Measurements from ENCODE around the gene NEUROD2. TPM values are rescaled to one million over a fixed set of nuclear protein-coding genes. Genes with fewer than 3 reads are reported as not detected.
A peak's percentile ranks its signal among the peaks of the same experiment; 100 is the strongest.

NEUROD2 gene
- total and polyA plus RNA-seq, 2 of the 8 experiments (the other 6 are each of a cell fraction or from before 2014, with no cell fraction given), result not detected

DNA sequence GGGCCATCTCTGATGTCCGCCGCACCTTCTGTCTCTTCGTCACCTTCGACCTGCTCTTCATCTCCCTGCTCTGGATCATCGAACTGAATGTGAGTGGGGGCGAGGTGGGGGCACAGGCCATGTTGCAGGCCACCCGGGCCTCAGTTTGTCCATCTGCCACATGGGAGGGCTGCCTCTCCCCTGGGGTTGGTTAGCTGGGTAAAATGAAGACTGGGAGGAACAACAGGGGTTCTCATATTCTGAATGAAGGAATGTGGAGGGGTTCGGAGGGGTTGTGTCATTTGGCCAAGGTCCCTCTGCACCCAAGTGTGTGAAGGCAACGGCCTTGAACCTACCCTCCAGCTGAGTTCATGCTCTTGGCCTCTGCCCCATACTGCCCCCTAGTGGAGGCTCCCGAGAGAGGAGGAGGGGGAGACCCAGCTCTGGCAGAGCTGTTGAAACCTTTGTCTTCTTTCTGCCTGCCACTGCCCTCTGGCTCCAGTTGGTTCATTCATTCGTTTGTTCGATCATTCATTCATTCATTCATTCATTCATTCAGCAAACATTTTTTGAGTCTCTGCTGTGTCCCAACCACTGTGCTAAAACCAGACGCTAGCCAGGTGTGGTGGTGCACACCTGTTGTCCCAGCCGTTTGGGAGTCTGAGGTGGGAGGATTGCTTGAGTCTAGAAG lies 46.1 kb upstream of the NEUROD2 start:
- Histone ChIP-seq H3K4me2 (ENCODE audit: insufficient read depth in 1 of 2, low read depth in 2 of 2, low read length in 2 of 2) (no peak overlapping the region), H2BK120ac (replicated peaks; ENCODE audit: low read depth, low read length) (no peak overlapping the region), H3K79me2 (ENCODE audit: control insufficient read depth in 1 of 2, insufficient read depth in 2 of 2, low read length in 2 of 2) (peaks cover 0 to 2% of the 10 kb centered on the region in 2 experiments; a peak in 1 of 4 replicates), H3K23ac (ENCODE audit: insufficient read length) (no peak overlapping the region), H3K36me3 (ENCODE audit: control insufficient read depth in 2 of 4, insufficient read depth in 4 of 4, low read length in 3 of 4) (0 out of 8 replicates have a peak, but pooled peaks cover 0 to 2% (median 0%) of the 10 kb centered on the region in 4 experiments), H2BK15ac (ENCODE audit: low read length) (peak overlapping the region; percentile 99; the same call in 1 of the 2 replicates), H4K91ac (replicated peaks; ENCODE audit: insufficient read length, low read length) (peak overlapping the region; percentile 13), H3K9ac (replicated peaks in 1 of 4; ENCODE audit: extremely low read depth in 1 of 4, low read depth in 3 of 4, low read length in 3 of 4) (no peak overlapping the region), H2BK12ac (ENCODE audit: low read depth, low read length) (no peak overlapping the region), H2AK5ac (ENCODE audit: low read depth, low read length) (peak overlapping the region; percentile 26; the same call in 1 of the 2 replicates), H3K18ac (ENCODE audit: extremely low read depth, low read length) (no peak overlapping the region), H3K14ac (ENCODE audit: insufficient read length) (no peak overlapping the region), H2BK5ac (ENCODE audit: low read depth, low read length) (peak overlapping the region; percentile 68; the same call in 1 of the 2 replicates), H2AFZ (ENCODE audit: low read length) (no peak overlapping the region), H3K23me2 (ENCODE audit: low read depth, low read length) (no peaks in the 10 kb centered on the region; the same call in 1 of the 2 replicates), H3K79me1 (ENCODE audit: low read depth, low read length) (peaks cover 2% of the 10 kb centered on the region; the same call in 1 of the 2 replicates), H2BK20ac (ENCODE audit: low read length) (no peak overlapping the region), H3K4me3 (ENCODE audit: extremely low read depth in 1 of 4, insufficient read depth in 2 of 4, low read depth in 3 of 4, low read length in 4 of 4) (no peak overlapping the region), H3K27ac (ENCODE audit: low read depth, low read length) (no peak overlapping the region), H3K27me3 (replicated peaks in 1 of 4; ENCODE audit: control insufficient read depth in 3 of 4, extremely low read depth in 1 of 4, insufficient read depth in 3 of 4, low read length in 3 of 4) (no peaks in the 10 kb centered on the region), H4K8ac (ENCODE audit: extremely low read depth, insufficient read depth, low read length) (no peak overlapping the region; the same call in 1 of the 2 replicates), H3K4ac (replicated peaks; ENCODE audit: insufficient read length, low read depth, low read length) (no peak overlapping the region), H3K56ac (replicated peaks; ENCODE audit: insufficient read length, low read depth, low read length) (no peak overlapping the region), H4K5ac (ENCODE audit: insufficient read length, low read depth, low read length) (no peak overlapping the region), H3K9me3 (ENCODE audit: insufficient read depth in 2 of 2, low read depth in 1 of 2, low read length in 1 of 2) (no peaks in the 10 kb centered on the region), H3K4me1 (replicated peaks in 1 of 4; ENCODE audit: control insufficient read depth in 3 of 4, insufficient read depth in 4 of 4, low read length in 3 of 4) (peaks cover 5 to 26% (median 21%) of the 10 kb centered on the region in 4 experiments), H4K20me1 (replicated peaks in 1 of 2; ENCODE audit: control insufficient read depth in 1 of 2, insufficient read depth in 2 of 2, low read length in 2 of 2) (peaks cover 1 to 2% of the 10 kb centered on the region in 2 experiments)
- POLR2A ChIA-PET (ENCODE audit: partially characterized antibody), result interaction anchor here (0.7 to 5.2 kb wide), 10 partner anchors 10 to 47 kb away, joined by 3 to 22 read pairs (median 4); partner anchors contain the start of genes PNMT, STARD3 and TCAP
- peak in 1 of 2 experiments; percentile 97 for DNase-seq (ENCODE audit: low read depth in 1 of 2, low spot score in 2 of 2)
- FAIRE-seq, result peak; percentile 85
- 74% methylated on average over 14 of the region's 14 CpGs; no CpG with 5 or more reads in 1 of the 2 experiments for WGBS, 2 experiments (ENCODE audit: extremely low coverage in 1 of 2, insufficient coverage in 1 of 2, insufficient read length in 1 of 2, insufficient replicate concordance in 2 of 2, low coverage in 1 of 2, low lambda C conversion rate in 2 of 2, missing lambda C conversion rate in 1 of 2)
- CTCF ChIA-PET (ENCODE audit: partially characterized antibody), result interaction anchor here (0.5 to 49.2 kb wide), 23 partner anchors 12 to 310 kb away, joined by 3 to 1885 read pairs (median 3); partner anchors contain the start of genes ERBB2, GRB7, MIEN1 and PGAP3
- TF ChIP-seq KDM1A (IDR thresholded peaks at IDR 0.05; ENCODE audit: borderline replicate concordance, low read length), result 0 out of 2 replicates have a peak, but pooled peaks have one; percentile 50
- TF ChIP-seq RAD21 (IDR thresholded peaks at IDR 0.05 in 1 of 2, conservative IDR thresholded peaks at IDR 0.05 in 1 of 2; ENCODE audit: low read depth in 2 of 2, low read length in 2 of 2), result peak; percentile 56 to 74
- no peak for TF ChIP-seq POU5F1 (IDR thresholded peaks at IDR 0.05; ENCODE audit: low read depth, low read length)
- TF ChIP-seq, protein P1, sequence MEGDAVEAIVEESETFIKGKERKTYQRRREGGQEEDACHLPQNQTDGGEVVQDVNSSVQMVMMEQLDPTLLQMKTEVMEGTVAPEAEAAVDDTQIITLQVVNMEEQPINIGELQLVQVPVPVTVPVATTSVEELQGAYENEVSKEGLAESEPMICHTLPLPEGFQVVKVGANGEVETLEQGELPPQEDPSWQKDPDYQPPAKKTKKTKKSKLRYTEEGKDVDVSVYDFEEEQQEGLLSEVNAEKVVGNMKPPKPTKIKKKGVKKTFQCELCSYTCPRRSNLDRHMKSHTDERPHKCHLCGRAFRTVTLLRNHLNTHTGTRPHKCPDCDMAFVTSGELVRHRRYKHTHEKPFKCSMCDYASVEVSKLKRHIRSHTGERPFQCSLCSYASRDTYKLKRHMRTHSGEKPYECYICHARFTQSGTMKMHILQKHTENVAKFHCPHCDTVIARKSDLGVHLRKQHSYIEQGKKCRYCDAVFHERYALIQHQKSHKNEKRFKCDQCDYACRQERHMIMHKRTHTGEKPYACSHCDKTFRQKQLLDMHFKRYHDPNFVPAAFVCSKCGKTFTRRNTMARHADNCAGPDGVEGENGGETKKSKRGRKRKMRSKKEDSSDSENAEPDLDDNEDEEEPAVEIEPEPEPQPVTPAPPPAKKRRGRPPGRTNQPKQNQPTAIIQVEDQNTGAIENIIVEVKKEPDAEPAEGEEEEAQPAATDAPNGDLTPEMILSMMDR (IDR thresholded peaks at IDR 0.05; ENCODE audit: control extremely low read depth in 1 of 3, insufficient read depth in 1 of 3, low read depth in 1 of 3, low read length in 3 of 3), result peak; percentile 88 to 95 (median 94)
- TF ChIP-seq YY1 (IDR thresholded peaks at IDR 0.05; ENCODE audit: low read depth, low read length), result no peak
- no peak for TF ChIP-seq TEAD4 (IDR thresholded peaks at IDR 0.05; ENCODE audit: low read depth, low read length)
- TF ChIP-seq, protein P2, sequence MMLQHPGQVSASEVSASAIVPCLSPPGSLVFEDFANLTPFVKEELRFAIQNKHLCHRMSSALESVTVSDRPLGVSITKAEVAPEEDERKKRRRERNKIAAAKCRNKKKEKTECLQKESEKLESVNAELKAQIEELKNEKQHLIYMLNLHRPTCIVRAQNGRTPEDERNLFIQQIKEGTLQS (IDR thresholded peaks at IDR 0.05; ENCODE audit: insufficient read depth, low read depth, low read length), result no peak
